Inferior parietal cortex (tissue), 1 donor: Measurements from ENCODE around the gene RHO.

ENCODE experiments used
- DNase-seq: peaks from one replicate; pipeline ENCODE4 v3.0.0-alpha.2; 2016; ENCODE audit errors: extremely low spot score

The RHO gene

GRCh38 chr3:129559565-129560079 is 31.2 kb downstream of the RHO start:
- no peak for DNase-seq

- no peak for DNase-seq
Measured at GRCh38 chr3:129560269-129560787, 31.9 kb downstream of the RHO start.

GRCh38 chr3:129560911-129561594 is 32.6 kb downstream of the RHO start:
- DNase-seq = no peak

DNA sequence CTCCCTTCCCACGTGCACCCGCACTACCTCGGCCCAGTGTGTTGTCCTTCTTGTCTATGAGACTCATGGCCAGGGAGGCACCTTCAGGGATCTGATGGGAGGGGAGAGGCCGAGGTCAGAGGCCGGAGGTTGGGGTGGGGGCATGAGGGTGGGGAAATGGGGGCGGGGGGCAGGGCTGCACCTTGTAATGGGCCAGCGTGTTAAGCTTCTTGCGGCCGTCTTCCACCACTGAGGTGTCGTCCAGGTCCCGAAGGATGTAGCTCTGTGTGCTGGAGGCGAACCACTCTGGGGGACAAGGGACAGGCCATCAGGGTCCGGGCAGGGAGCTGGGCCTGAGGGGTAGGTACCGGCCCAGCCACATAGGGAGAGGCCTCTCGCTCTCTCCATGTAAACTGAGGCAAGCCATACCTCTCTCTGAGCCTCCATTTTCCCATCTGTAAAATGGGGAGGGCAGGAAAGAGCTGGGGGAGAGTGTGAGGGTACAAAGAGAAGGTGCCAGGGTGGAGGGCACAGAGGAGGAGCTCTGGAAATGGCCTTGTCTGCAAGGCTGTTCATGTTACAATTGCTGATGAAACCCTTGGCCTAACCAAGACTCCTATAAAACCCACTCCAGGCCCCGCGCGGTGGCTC is 33.3 kb downstream of the RHO start:
- DNase-seq = no peak

DNA sequence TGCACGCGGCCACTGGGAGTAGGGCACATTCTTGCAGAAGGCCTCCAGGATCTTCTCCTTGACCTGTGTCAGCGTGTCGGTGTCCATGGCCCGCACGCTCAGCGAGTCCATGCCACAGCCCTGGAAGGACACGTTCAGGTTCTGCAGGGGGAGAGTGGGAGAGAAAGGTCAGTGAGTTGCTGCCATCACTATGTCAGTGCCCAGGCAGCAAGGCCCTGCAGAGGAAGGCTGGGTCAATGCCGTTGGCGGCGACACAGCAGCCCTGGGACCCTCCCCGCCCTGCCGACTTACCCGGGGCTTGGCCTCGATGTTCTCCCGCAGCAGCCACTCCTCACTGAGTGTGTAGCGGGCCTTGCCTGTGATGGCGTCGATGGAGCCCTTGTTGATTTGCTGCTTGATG is 34.4 kb downstream of the RHO start:
- no peak for DNase-seq

- DNase-seq = no peak
Measured at GRCh38 chr3:129563332-129563731, 34.9 kb downstream of the RHO start.

GRCh38 chr3:129563850-129564535 is 35.6 kb downstream of the RHO start:
- no peak for DNase-seq

DNA sequence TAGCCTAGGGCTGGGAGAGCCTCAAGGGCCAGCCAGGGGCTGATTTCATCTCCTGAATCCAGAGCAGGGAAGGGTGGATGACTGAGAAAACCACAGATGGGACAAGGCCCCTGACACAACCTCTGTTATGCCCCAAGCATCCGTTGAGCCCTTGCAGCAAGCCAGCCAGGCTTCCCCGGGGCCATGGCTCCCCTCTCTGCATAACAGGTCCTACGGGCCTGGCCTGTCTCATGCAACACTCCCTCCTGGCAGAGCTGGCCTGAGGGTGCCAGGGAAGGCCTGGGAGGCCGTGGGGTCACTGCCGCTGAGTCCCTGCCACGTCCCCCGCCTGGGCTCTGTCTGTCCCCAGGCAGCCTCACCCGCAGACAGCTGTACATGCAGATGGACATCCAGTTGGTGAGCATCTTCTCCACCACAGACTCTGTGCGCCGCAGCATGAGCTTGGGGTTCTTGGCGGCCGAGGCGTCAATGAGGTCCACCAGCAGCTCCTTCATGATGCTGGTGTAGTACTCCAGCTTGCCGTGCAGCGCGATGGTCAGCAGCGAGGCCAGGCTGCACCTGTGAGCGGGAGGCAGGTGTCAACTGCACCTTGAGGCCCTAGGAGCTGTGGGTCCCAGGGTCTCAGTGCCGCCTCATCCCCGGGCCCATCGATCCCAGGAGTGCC is 36.7 kb downstream of the RHO start:
- DNase-seq = no peak

- no peak for DNase-seq
Measured at GRCh38 chr3:129565902-129566301, 37.5 kb downstream of the RHO start.

DNA sequence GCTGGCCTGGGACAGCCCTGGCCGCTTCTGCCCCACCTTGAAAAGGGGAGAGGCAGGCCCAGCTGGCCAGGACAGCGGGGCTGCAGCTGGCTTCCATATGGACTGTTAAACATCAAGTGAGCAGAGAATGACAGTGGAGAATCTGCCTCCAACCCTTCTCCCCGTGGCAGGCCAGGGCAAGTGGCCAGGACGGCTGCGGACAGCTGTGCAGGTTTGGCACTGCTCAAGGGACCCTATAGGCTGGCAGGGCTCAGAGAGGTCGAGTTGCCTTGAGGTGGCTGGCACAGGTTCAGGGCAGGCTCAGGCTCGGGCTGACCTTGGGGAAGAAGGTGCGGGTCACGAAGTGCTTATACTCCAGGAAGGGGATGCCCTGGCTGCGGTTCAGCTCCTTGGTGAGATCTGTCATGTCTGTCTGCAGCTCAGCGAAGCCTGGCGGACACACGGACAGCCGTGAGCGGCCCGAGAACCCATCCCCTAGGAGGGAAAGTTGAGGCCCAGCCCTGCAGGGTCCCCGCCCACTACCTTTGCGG is 38.8 kb downstream of the RHO start:
- DNase-seq = no peak

- DNase-seq = no peak
Measured at GRCh38 chr3:129567939-129568338, 39.5 kb downstream of the RHO start.

DNA sequence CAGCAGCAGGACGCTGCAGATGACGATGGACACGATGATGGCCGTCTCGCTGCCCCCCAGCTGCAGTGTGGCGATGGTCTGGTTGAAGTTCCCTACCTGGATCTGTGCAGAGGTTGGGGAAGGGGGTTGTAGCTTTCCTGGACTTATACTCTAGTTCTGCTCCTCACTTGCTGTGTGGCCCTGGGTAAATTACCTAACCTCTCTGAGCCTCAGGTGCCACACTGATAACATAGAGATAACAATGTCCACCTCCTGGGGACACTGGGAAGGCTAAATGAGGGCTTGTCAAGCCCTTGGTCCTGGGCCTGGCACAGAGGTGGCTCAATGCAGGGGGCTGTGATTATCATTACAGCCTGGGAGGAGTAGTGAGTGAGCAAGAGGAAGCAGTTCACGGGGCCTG is 41.4 kb downstream of the RHO start:
- no peak for DNase-seq

DNA sequence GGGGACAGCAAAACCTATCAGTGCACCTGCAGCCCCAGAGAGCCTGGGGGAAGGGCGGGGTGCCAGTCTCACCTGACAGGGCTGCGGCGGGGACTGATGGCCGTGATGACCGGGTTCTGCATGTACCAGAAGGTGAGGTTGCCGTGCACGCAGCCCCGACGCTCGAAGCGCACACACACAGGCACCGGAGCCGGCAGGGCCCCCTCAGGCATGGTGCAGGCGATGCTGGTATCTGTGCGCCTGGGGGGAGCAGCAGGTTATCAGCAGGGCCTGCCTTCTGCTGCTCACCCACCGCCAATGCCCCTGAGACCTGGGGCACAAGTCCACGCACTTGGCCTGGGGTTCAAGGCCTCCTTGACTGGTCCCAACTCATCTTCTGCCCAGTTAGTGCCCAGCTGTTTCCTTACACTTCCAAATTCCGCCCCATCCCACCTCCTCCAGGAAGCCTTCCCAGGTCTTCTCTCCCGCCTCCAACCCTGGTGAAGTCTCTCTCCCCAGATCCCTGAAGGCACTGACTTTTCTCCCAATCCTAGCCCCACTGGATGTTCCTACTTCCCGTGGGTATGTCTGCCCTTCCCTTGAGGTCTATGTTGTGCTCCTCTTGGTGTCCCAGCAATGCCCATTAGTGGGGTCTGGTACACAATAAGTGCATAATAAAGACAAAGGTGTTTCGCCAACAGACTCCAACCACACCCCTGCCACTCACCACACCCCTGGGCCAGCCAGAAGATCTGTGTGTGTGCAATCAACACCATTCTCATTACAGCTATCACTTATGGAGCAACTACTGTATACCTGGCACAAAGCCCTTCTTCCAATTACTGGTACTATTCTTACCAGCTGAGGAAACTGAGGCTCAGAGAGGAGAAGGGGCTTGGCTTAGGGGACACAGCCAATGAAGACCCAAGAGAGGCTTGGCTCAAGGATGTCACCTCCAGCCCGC is 43.4 kb downstream of the RHO start:
- no peak for DNase-seq

DNA sequence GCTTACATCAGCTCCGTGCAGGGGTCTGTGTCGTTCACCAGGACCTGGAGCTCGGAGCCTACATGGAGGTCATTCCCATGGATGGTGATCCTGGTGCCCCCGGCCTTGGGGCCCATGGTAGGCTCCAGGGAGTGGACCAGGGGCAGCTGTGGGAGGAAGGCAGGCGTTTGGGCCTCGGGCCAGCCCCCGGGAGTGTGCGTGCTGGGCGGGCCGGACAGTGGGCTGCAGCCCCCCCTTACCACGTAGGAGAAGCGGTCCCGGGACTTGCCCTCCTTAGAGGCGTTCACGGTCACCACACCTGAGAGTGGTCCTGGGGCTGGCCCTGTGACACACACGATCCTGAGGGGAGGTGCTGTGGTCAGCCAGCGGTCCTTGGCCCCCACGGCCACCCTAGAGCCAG is 44.2 kb downstream of the RHO start:
- DNase-seq = no peak

- DNase-seq = no peak
Measured at GRCh38 chr3:129573493-129573892, 45.1 kb downstream of the RHO start.

DNA sequence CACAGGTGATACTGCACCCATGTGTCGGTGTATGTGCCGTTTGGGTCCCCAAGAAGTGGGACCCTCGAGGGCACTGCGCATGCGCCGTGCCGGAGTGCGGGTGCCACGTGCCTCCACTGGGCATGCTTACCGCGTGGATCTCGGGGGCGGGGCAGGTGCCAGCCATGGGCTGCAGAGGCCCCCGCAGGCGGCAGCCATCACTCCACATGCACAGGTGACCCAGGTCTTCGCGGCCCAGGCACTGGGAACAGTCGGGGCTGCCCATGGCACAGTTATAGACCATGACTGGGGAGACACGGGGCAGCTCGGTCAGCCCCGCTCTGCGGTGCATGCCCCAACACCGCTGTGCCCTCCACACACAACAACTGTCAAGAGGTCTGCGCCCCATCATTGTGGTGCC is 45.8 kb downstream of the RHO start:
- DNase-seq = no peak

DNA sequence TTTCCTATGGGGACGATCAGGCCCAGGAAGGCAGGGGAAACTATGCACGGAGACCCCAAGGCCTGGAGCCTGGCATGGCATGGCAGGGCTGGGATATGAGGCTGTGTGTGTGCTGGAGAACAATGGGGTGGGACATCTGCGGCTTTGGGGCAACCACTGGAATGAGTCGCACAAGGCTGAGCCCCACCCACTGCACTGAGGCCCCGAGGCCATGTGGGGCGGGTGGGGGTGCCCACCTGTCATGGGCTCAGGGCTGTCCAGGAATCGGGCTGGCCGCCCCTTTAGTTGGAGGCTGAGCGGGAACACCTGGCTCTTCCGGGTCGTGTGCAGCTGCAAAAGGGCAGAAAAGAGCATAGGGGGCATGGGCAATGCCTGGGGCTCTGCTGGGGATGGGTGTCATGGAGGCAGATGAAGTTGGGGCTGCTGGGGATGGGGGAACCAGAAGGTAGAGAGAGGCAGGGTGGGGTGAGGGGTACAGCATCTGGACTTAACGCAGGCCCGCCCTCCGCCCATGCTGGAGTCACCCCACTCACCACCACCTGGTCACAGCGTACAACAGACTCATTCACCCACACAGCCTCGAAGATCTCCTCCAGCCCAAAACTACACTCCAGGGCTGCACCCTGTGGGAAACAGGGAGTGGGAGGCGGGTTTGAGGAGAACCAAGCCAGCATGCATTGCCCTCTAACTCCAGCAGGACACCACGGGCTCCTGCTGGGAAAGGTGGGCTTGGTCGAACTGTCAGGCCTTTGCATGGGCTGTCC is 47.0 kb downstream of the RHO start:
- no peak for DNase-seq

DNA sequence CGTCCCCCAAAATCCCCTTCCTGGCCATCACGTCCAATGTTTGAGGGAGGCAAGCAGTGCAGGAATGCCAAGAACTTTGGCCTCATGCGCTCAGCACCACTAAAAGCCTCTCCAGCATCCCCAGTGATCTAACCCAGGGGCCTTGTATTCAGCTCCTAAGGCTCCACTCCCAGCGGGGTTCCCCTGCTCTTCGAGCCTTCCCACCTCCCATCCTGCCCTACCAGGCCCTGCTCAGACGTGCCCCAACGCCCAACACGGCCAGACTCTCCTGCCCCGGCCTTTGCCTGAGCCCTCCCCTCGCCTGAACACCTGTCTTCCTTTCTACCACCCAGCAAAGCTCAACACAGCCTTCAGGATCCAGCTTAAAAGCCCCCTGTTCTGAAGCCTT is 47.6 kb downstream of the RHO start:
- DNase-seq = no peak

GRCh38 chr3:129576514-129577352 is 48.3 kb downstream of the RHO start:
- DNase-seq = no peak
